Natural killer cell (primary cell): Measurements from ENCODE around the gene HES6. TPM values are rescaled to one million over a fixed set of nuclear protein-coding genes. Genes with fewer than 3 reads are reported as not detected.

Experiments used
- ATAC-seq, 3 donors: fragments of 150-1000 bp in 2 of 3; fragments of 200-7000 bp in 1 of 3; cut with Tn5 transposase; 1 replicate in 1 of 3; 2 replicates in 2 of 3; pipeline ENCODE4 v1.10.0; 2021; ENCODE audit warnings: mild to moderate bottlenecking in 2 of 3, moderate library complexity in 2 of 3
- DNase-seq, 2 donors: peaks; one replicate each; pipeline versions ENCODE4 v3.0.0 to v3.0.0-alpha.2; 2013 to 2021; ENCODE audit warnings: mixed read lengths in 1 of 2
- H3K27ac ChIP-seq: one replicate; pipeline ENCODE4 v1.5.1; 2013; ENCODE audit warnings: mild to moderate bottlenecking, low read length
- H3K27me3 ChIP-seq: one replicate; pipeline ENCODE4 v1.6.1; 2013; ENCODE audit warnings: low read length; ENCODE audit not compliant: control insufficient read depth, insufficient read depth
- H3K36me3 ChIP-seq: one replicate; pipeline ENCODE4 v1.6.1; 2013; ENCODE audit warnings: low read length; ENCODE audit not compliant: control insufficient read depth, insufficient read depth
- H3K4me1 ChIP-seq: one replicate; pipeline ENCODE4 v1.6.1; 2013; ENCODE audit warnings: low read length; ENCODE audit not compliant: control insufficient read depth, insufficient read depth
- H3K4me3 ChIP-seq: one replicate; pipeline ENCODE4 v1.5.1; 2013; ENCODE audit warnings: low read length
- H3K9me3 ChIP-seq: one replicate; pipeline ENCODE4 v1.6.1; 2013; ENCODE audit warnings: low read length; ENCODE audit not compliant: control insufficient read depth, insufficient read depth
- H3K27ac Mint-ChIP-seq, 2 donors: one replicate each; pipeline ENCODE4 v1.8.0; 2022; ENCODE audit warnings: mild to moderate bottlenecking in 2 of 2, mixed read lengths in 2 of 2, moderate library complexity in 1 of 2
- H3K27me3 Mint-ChIP-seq, 2 donors: one replicate each; pipeline ENCODE4 v1.8.0; 2022; ENCODE audit warnings: low read depth in 2 of 2, mixed read lengths in 2 of 2
- H3K36me3 Mint-ChIP-seq: one replicate; pipeline ENCODE4 v1.8.0; 2022; ENCODE audit warnings: mixed read lengths
- H3K4me1 Mint-ChIP-seq, 2 donors: one replicate each; pipeline ENCODE4 v1.8.0; 2022; ENCODE audit warnings: mixed read lengths in 2 of 2
- H3K4me3 Mint-ChIP-seq: one replicate; pipeline ENCODE4 v1.8.0; 2022; ENCODE audit warnings: mild to moderate bottlenecking, moderate library complexity, mixed read lengths
- H3K9me3 Mint-ChIP-seq, 2 donors: one replicate each; pipeline ENCODE4 v1.8.0; 2022; ENCODE audit warnings: mixed read lengths in 2 of 2
- CTCF ChIP-seq: fragments of 200-600 bp; IDR thresholded peaks from one replicate; pipeline ENCODE4 v1.8.0; 2022; ENCODE audit warnings: antibody characterized with exemption
- WGBS: methylation state at CpG from one replicate; pipeline ENCODE4 v1.1.7; 2013; ENCODE audit warnings: missing lambda C conversion rate; ENCODE audit not compliant: insufficient coverage; 5-methylcytosine and 5-hydroxymethylcytosine counted together
- intact Hi-C: fragments of 100-400 bp; cut with micrococcal nuclease; formaldehyde crosslinking; loops from one replicate; pipeline ENCODE4 v1.14.2; 2022
- total RNA-seq, 4 donors: library from RNA; stranded (reverse); fragments of 120-200 nt in 1 of 4; gene quantifications; one replicate each; pipeline versions ENCODE4 v1.2.3 to v1.2.4, GENCODE V29; 2013 to 2022

Gene HES6
- total RNA-seq, 3 donors from 2014 or later (not counting 1 experiment from before 2014, with no cell fraction given) = 11.3 to 15.4 (median 13.5) TPM

GRCh38 chr2:238203094-238203972, 36.5 kb downstream of the HES6 start, which contains the start of gene ILKAP:
Gene ILKAP, minus strand, starts transcription at chr2:238203695. Its CDS starts 142 bp downstream, at chr2:238203553.
- Histone ChIP-seq H3K27me3 (no peaks in the 10 kb centered on the region), H3K9me3 (no peaks in the 10 kb centered on the region), H3K36me3 (no peaks in the 10 kb centered on the region), H3K27ac (peak within 1 kb of the TSS; percentile 93), H3K4me1 (peaks cover 28% of the 10 kb centered on the region), H3K4me3 (peak within 1 kb of the TSS; percentile 56)
- H3K27me3 Mint-ChIP-seq = no peaks in the 10 kb centered on the region
- ATAC-seq = peak; percentile 95 to 98 (median 95)
- intact Hi-C loops = loop anchor here (1.0 to 5.0 kb wide), 3 partner anchors 18 to 141 kb away; partner anchors contain the start of gene SCLY
- H3K9me3 Mint-ChIP-seq = no peaks in the 10 kb centered on the region
- no peaks in the 10 kb centered on the region for H3K36me3 Mint-ChIP-seq
- no peak for TF ChIP-seq CTCF
- H3K4me1 Mint-ChIP-seq = peaks cover 47 to 53% of the 10 kb centered on the region in 2 donors
- under 1% methylated on average over 126 of the region's 126 CpGs for WGBS
- peak within 1 kb of the TSS; percentile 89 for H3K4me3 Mint-ChIP-seq
- peak within 1 kb of the TSS; percentile 85 to 88 for H3K27ac Mint-ChIP-seq
- DNase-seq = peak; percentile 90 to 95

GRCh38 chr2:238202326-238203093, 37.3 kb downstream of the HES6 start:
- no peaks in the 10 kb centered on the region for H3K9me3 Mint-ChIP-seq
- Histone ChIP-seq H3K36me3 (no peaks in the 10 kb centered on the region), H3K4me3 (peak overlapping the region; percentile 56), H3K27me3 (no peaks in the 10 kb centered on the region), H3K27ac (peak overlapping the region; percentile 66), H3K4me1 (peaks cover 28% of the 10 kb centered on the region), H3K9me3 (no peaks in the 10 kb centered on the region)
- H3K4me3 Mint-ChIP-seq = peak overlapping the region; percentile 89
- DNase-seq (peak in 1 of 2 donors; percentile 54), ATAC-seq (no peak)
- WGBS = 17% methylated on average over 27 of the region's 27 CpGs
- H3K4me1 Mint-ChIP-seq = peaks cover 52 to 61% of the 10 kb centered on the region in 2 donors
- no peak for TF ChIP-seq CTCF
- H3K27me3 Mint-ChIP-seq = no peaks in the 10 kb centered on the region
- H3K36me3 Mint-ChIP-seq = no peaks in the 10 kb centered on the region
- intact Hi-C loops = loop anchor here (1.0 to 5.0 kb wide), 3 partner anchors 17 to 140 kb away; partner anchors contain the start of gene SCLY
- H3K27ac Mint-ChIP-seq = peak overlapping the region; percentile 85 to 88

- no peak for TF ChIP-seq CTCF
- no peak overlapping the region for H3K4me3 Mint-ChIP-seq
- H3K36me3 ChIP-seq = peaks cover 69% of the 10 kb centered on the region
- peaks cover 11% of the 10 kb centered on the region for H3K4me1 ChIP-seq
- no peaks in the 10 kb centered on the region for H3K9me3 ChIP-seq
- no peak for ATAC-seq
- H3K36me3 Mint-ChIP-seq = peaks cover 30% of the 10 kb centered on the region
- no peak overlapping the region for H3K4me3 ChIP-seq
- H3K9me3 Mint-ChIP-seq = no peaks in the 10 kb centered on the region
- H3K4me1 Mint-ChIP-seq = peaks cover 24 to 30% of the 10 kb centered on the region in 2 donors
- no peaks in the 10 kb centered on the region for H3K27me3 Mint-ChIP-seq
- no peak for DNase-seq
- H3K27ac Mint-ChIP-seq = peak overlapping the region in 1 of 2 donors; percentile 93
- intact Hi-C loops = no loop called here
- no peaks in the 10 kb centered on the region for H3K27me3 ChIP-seq
- 96% methylated on average over 2 of the region's 2 CpGs for WGBS
- no peak overlapping the region for H3K27ac ChIP-seq
Measured at GRCh38 chr2:238190445-238190844, 49.4 kb downstream of the HES6 start.

Other genes with a start within 250 kb of the HES6 start
- 10 to 100 TPM; 16.3 to 24.6 (median 20.1) TPM for gene SCLY, start 179.0 kb downstream of the HES6 start, total RNA-seq
- gene ESPNL, start 139.7 kb downstream of the HES6 start, total RNA-seq = not detected
- gene KLHL30, start 101.4 kb downstream of the HES6 start, total RNA-seq = not detected
- 1 to 10 TPM in 2 of 3 donors, under 1 TPM in 1; 0.33 to 4.8 (median 4.3) TPM for gene ERFE, start 81.1 kb downstream of the HES6 start, total RNA-seq
- gene ILKAP, start 36.3 kb downstream of the HES6 start, total RNA-seq = 100 to 1,000 TPM; 146 to 200 (median 183) TPM
- gene PER2, start 48.6 kb upstream of the HES6 start, total RNA-seq = 10 to 100 TPM; 26.3 to 32.9 (median 32.6) TPM
- 10 to 100 TPM in 2 of 3 donors, 1 to 10 TPM in 1; 9.7 to 11.9 (median 11.3) TPM for gene TRAF3IP1, start 80.5 kb upstream of the HES6 start, total RNA-seq
- 10 to 100 TPM; 38.3 to 47.5 (median 38.9) TPM for gene ASB1, start 186.9 kb upstream of the HES6 start, total RNA-seq